Ovary (tissue), 9 donors: ENCODE data around the gene MCTP2. TPM values are rescaled to one million over a fixed set of nuclear protein-coding genes. Genes with fewer than 3 reads are reported as not detected.
"Not testable (repeated sequence)": the region's sequence is repeated elsewhere in the genome, so short reads cannot be mapped to it uniquely, and the experiment has no call there.

Experiments
- DNase-seq, 5 donors: peaks; one replicate each; pipeline ENCODE4 v3.0.0-alpha.2; 2019 to 2020
- H3K27ac ChIP-seq, 2 donors: fragments of 200-600 bp; one replicate each; pipeline versions ENCODE4 v1.5.1 to v1.8.0; 2019 to 2022
- H3K27me3 ChIP-seq: fragments of 200-600 bp; one replicate; pipeline ENCODE4 v1.8.0; 2022
- H3K36me3 ChIP-seq: fragments of 200-600 bp; sonication (generic); one replicate; pipeline ENCODE4 v1.5.1; 2019
- H3K4me1 ChIP-seq: one replicate; pipeline ENCODE4 v1.8.1; 2013; ENCODE audit warnings: mild to moderate bottlenecking, moderate library complexity; ENCODE audit not compliant: insufficient read depth
- H3K4me3 ChIP-seq: fragments of 200-600 bp; sonication (generic); one replicate; pipeline ENCODE4 v1.5.1; 2017
- H3K9me3 ChIP-seq, 2 donors: fragments of 200-600 bp in 1 of 2; sonication (generic) in 1 of 2; one replicate each; pipeline versions ENCODE4 v1.5.1 to v1.8.1; 2013 to 2019; ENCODE audit warnings: mild to moderate bottlenecking in 1 of 2, moderate library complexity in 1 of 2
- EP300 ChIP-seq: sonication (generic); formaldehyde crosslinking; IDR thresholded peaks from one replicate; pipeline ENCODE4 v1.6.1; 2017; ENCODE audit warnings: antibody characterized with exemption
- POLR2A ChIP-seq: fragments of 450-650 bp; IDR thresholded peaks from one replicate; pipeline ENCODE4 v1.6.1; 2017; ENCODE audit warnings: antibody characterized with exemption, mild to moderate bottlenecking, moderate library complexity
- WGBS, 3 donors: extraction: QIAGEN DNeasy Blood & Tissue Kit in 1 of 3; methylation state at CpG; one replicate each; pipeline versions ENCODE4 v1.1.5 to v1.1.7; 2013 to 2017; 5-methylcytosine and 5-hydroxymethylcytosine counted together
- intact Hi-C, 4 donors: fragments of 100-400 bp; cut with DNase I; formaldehyde crosslinking; loops; one replicate each; pipeline versions ENCODE4 v1.11.0 to v1.15.1; 2022 to 2023
- polyA plus RNA-seq, 2 donors: library from polyadenylated mRNA; stranded (reverse); fragments of 200-250 nt in 1 of 2; fragments of 350-450 nt in 1 of 2; fragmentation: Illumina TruSeq in 1 of 2; extraction: RNeasy Lipid Tissue Mini Kit (QIAGEN cat#74804) in 1 of 2; gene quantifications; one replicate each; pipeline ENCODE4 v1.2.3, GENCODE V29; 2013 to 2014
- total RNA-seq, 7 donors: library from RNA; depleted of rRNA in 2 of 7; stranded (reverse); fragments of >200 nt in 2 of 7; fragmentation: NEBNext Ultra II Directional in 3 of 7; extraction: Animal tissue kit (Norgen Biotek cat#: 25700) in 3 of 7; gene quantifications; one replicate each; pipeline versions ENCODE4 v1.1.0 to v1.2.4, GENCODE V29; 2016 to 2023
- TF ChIP-seq, protein P1 (sequence below), 3 donors: fragments of 450-650 bp in 2 of 3; fragments of 200-600 bp in 1 of 3; IDR thresholded peaks; one replicate each; pipeline versions ENCODE4 v1.5.1 to v1.8.0; 2016 to 2022; ENCODE audit warnings: antibody characterized with exemption in 3 of 3, mild to moderate bottlenecking in 1 of 3
- donor health status: DM: no; HTN: no; CAD: no; lungs with moderate emphysema.
- donor health status: DM: no; HTN: no; CAD: no.
- donor health status: Bipolar disorder and iron deficiency.
- donor health status: DM: yes; HTN: yes; CAD: no.
- donor health status: DM: no; HTN: no; CAD: no.
- donor health status: DM: yes; HTN: yes; CAD: no.

MCTP2 gene
- total and polyA plus RNA-seq, 9 donors = 0.71 to 44.5 (median 5.7) TPM

DNA sequence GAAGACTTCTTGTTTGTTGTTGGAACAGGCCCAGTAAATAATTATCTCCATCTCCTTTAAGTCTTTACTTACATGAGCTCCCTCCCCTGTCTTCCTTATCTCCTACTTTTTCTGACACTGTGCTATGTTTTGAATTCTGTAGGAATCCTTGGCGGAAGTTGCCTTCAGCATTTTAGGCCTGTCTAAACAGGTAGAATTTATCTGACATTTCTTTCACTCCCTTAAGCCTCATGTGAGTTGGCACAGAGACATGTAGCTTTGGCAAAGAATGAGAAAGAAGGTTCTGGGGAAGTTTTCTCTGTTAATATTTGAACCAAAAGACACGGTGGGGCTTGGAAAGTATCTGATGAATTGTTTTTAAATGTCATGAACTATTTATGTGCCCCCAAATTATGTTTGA lies 8.1 kb downstream of the MCTP2 start:
- Histone ChIP-seq H3K27ac (no peak overlapping the region), H3K4me3 (no peak overlapping the region), H3K27me3 (no peaks in the 10 kb centered on the region), H3K9me3 (no peaks in the 10 kb centered on the region), H3K36me3 (no peaks in the 10 kb centered on the region), H3K4me1 (no peaks in the 10 kb centered on the region)
- DNase-seq = no peak
- intact Hi-C loops = no loop called here
- 11 to 22% (median 17%) methylated on average over 2 of the region's 2 CpGs for WGBS, 3 donors
- TF ChIP-seq, protein P1, sequence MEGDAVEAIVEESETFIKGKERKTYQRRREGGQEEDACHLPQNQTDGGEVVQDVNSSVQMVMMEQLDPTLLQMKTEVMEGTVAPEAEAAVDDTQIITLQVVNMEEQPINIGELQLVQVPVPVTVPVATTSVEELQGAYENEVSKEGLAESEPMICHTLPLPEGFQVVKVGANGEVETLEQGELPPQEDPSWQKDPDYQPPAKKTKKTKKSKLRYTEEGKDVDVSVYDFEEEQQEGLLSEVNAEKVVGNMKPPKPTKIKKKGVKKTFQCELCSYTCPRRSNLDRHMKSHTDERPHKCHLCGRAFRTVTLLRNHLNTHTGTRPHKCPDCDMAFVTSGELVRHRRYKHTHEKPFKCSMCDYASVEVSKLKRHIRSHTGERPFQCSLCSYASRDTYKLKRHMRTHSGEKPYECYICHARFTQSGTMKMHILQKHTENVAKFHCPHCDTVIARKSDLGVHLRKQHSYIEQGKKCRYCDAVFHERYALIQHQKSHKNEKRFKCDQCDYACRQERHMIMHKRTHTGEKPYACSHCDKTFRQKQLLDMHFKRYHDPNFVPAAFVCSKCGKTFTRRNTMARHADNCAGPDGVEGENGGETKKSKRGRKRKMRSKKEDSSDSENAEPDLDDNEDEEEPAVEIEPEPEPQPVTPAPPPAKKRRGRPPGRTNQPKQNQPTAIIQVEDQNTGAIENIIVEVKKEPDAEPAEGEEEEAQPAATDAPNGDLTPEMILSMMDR (IDR thresholded peaks at IDR 0.05) = no peak
- TF ChIP-seq EP300 = no peak
- TF ChIP-seq POLR2A = no peak

- Histone ChIP-seq H3K4me3 (no peak overlapping the region), H3K4me1 (no peaks in the 10 kb centered on the region), H3K27ac (no peak overlapping the region), H3K27me3 (no peaks in the 10 kb centered on the region), H3K36me3 (no peaks in the 10 kb centered on the region), H3K9me3 (no peaks in the 10 kb centered on the region)
- WGBS, 3 donors = 81 to 87% (median 83%) methylated on average over 2 of the region's 2 CpGs
- no peak for DNase-seq
- intact Hi-C loops = no loop called here
- TF ChIP-seq EP300 = no peak
- TF ChIP-seq, protein P1 (IDR thresholded peaks at IDR 0.05) = no peak
- no peak for TF ChIP-seq POLR2A
Measured at GRCh38 chr15:94240480-94240879, 9.1 kb downstream of the MCTP2 start.

GRCh38 chr15:94242257-94242656 lies 10.9 kb downstream of the MCTP2 start:
- H3K36me3 ChIP-seq = no peaks in the 10 kb centered on the region
- no peaks in the 10 kb centered on the region for H3K9me3 ChIP-seq
- 70 to 86% (median 85%) methylated on average over 2 of the region's 2 CpGs for WGBS, 3 donors
- DNase-seq = no peak
- intact Hi-C loops = no loop called here
- no peaks in the 10 kb centered on the region for H3K27me3 ChIP-seq
- no peak overlapping the region for H3K27ac ChIP-seq
- H3K4me3 ChIP-seq = no peak overlapping the region
- TF ChIP-seq, protein P1 (IDR thresholded peaks at IDR 0.05) = no peak
- TF ChIP-seq POLR2A (no peak), EP300 (no peak)
- H3K4me1 ChIP-seq = no peaks in the 10 kb centered on the region

- H3K9me3 ChIP-seq, H3K4me1 ChIP-seq, H3K27me3 ChIP-seq, H3K4me3 ChIP-seq, H3K36me3 ChIP-seq, DNase-seq, intact Hi-C loops, H3K27ac ChIP-seq: not testable (repeated sequence)
- WGBS, 3 donors = 94 to 97% (median 94%) methylated on average over 33 of the region's 33 CpGs
Measured at GRCh38 chr15:94243003-94243402, 11.6 kb downstream of the MCTP2 start.

DNA sequence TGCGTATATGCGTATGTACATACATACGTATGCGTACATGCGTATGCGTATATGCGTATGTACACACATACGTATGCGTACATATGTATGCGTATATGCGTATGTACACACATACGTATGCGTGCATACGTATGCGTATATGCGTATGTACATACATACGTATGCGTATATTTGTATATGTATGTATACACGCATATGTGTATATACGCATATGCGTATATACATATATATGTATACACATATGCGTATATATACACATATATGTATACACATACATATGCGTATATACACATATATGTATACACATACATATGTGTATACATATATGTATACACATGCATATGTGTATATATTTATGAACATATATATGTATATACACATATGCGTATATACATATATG lies 12.1 kb downstream of the MCTP2 start:
- Histone ChIP-seq H3K9me3 (no peaks in the 10 kb centered on the region), H3K36me3 (no peaks in the 10 kb centered on the region), H3K27ac (no peak overlapping the region), H3K4me3 (no peak overlapping the region), H3K27me3 (no peaks in the 10 kb centered on the region), H3K4me1 (no peaks in the 10 kb centered on the region)
- intact Hi-C loops = no loop called here
- TF ChIP-seq POLR2A (no peak), EP300 (no peak)
- TF ChIP-seq, protein P1 (IDR thresholded peaks at IDR 0.05) = no peak
- WGBS, 3 donors = 94 to 98% (median 95%) methylated on average over 24 of the region's 24 CpGs
- DNase-seq = no peak
